ENCODE measurements around the gene LRIG1.

Gene LRIG1

DNA sequence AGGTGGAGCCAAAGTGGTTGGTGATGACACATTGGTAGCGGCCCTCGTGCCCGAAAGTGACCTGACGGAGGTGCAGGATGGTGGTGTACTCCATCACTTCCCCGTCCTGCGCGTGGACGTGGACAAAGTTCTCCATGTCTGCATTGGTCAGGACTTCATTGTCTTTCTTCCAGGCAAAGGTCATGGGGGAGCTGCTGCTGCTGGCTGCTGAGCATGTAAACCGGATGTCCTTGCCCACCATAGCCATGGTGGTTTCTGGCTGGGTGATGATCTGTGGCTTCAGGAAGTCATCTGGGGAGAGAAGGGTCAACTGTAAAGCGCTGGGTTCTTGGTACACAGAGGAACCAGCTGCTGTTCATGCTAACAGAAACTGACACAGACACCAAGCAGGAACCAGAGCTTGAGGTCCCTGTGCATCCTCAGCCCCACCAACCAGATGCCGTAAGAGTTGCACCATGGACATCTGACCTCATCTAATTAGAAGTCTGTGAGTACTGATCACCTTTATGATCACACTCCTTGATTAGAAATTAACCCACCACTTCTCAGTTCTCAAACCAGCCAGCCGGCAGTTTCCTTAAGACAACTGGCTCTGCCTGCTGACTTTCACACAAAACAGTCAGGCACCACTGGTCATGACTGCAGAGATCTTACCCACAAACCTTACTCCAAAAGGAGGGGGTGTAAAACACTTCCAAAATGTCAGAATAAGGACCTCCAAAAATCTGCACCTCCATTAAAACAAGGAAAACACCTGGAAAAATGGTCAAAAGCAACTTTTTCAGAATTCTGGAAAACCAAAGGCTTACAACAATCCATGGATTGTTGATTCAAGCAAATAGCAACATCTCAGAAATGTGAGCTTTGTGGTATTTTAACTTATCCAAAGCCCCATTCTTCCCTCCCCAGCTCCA is 114.6 kb downstream of the LRIG1 start:
- TF ChIP-seq, protein P1, sequence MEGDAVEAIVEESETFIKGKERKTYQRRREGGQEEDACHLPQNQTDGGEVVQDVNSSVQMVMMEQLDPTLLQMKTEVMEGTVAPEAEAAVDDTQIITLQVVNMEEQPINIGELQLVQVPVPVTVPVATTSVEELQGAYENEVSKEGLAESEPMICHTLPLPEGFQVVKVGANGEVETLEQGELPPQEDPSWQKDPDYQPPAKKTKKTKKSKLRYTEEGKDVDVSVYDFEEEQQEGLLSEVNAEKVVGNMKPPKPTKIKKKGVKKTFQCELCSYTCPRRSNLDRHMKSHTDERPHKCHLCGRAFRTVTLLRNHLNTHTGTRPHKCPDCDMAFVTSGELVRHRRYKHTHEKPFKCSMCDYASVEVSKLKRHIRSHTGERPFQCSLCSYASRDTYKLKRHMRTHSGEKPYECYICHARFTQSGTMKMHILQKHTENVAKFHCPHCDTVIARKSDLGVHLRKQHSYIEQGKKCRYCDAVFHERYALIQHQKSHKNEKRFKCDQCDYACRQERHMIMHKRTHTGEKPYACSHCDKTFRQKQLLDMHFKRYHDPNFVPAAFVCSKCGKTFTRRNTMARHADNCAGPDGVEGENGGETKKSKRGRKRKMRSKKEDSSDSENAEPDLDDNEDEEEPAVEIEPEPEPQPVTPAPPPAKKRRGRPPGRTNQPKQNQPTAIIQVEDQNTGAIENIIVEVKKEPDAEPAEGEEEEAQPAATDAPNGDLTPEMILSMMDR (IDR thresholded peaks at IDR 0.05; ENCODE audit: insufficient read depth, low read length) = no peak
- TF ChIP-seq, protein P2, sequence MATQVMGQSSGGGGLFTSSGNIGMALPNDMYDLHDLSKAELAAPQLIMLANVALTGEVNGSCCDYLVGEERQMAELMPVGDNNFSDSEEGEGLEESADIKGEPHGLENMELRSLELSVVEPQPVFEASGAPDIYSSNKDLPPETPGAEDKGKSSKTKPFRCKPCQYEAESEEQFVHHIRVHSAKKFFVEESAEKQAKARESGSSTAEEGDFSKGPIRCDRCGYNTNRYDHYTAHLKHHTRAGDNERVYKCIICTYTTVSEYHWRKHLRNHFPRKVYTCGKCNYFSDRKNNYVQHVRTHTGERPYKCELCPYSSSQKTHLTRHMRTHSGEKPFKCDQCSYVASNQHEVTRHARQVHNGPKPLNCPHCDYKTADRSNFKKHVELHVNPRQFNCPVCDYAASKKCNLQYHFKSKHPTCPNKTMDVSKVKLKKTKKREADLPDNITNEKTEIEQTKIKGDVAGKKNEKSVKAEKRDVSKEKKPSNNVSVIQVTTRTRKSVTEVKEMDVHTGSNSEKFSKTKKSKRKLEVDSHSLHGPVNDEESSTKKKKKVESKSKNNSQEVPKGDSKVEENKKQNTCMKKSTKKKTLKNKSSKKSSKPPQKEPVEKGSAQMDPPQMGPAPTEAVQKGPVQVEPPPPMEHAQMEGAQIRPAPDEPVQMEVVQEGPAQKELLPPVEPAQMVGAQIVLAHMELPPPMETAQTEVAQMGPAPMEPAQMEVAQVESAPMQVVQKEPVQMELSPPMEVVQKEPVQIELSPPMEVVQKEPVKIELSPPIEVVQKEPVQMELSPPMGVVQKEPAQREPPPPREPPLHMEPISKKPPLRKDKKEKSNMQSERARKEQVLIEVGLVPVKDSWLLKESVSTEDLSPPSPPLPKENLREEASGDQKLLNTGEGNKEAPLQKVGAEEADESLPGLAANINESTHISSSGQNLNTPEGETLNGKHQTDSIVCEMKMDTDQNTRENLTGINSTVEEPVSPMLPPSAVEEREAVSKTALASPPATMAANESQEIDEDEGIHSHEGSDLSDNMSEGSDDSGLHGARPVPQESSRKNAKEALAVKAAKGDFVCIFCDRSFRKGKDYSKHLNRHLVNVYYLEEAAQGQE (IDR thresholded peaks at IDR 0.05; ENCODE audit: insufficient replicate concordance, low read depth) = no peak
- no peak for TF ChIP-seq GABPA (IDR thresholded peaks at IDR 0.05; ENCODE audit: low read depth)
- no peak for TF ChIP-seq SPI1 (IDR thresholded peaks at IDR 0.05; ENCODE audit: borderline replicate concordance, low read depth)
- no peak for TF ChIP-seq POLR2AphosphoS5 (IDR thresholded peaks at IDR 0.05; ENCODE audit: low read depth)
- no peak for DNase-seq (ENCODE audit: low read depth in 1 of 2, low spot score in 1 of 2)
- Histone ChIP-seq H3K4me3 (replicated peaks; ENCODE audit: insufficient read depth, low read length) (no peak overlapping the region), H3K27me3 (ENCODE audit: insufficient read depth, poor library complexity, severe bottlenecking) (no peaks in the 10 kb centered on the region), H3K27ac (replicated peaks) (no peak overlapping the region)

GRCh38 chr3:66385066-66385465 is 115.8 kb downstream of the LRIG1 start:
- Histone ChIP-seq H3K4me3 (replicated peaks; ENCODE audit: insufficient read depth, low read length) (no peak overlapping the region), H3K27ac (replicated peaks) (no peak overlapping the region), H3K27me3 (ENCODE audit: insufficient read depth, poor library complexity, severe bottlenecking) (no peaks in the 10 kb centered on the region)
- TF ChIP-seq, protein P1 (IDR thresholded peaks at IDR 0.05; ENCODE audit: insufficient read depth, low read length) = no peak
- TF ChIP-seq POLR2AphosphoS5 (IDR thresholded peaks at IDR 0.05; ENCODE audit: low read depth) = no peak
- no peak for TF ChIP-seq GABPA (IDR thresholded peaks at IDR 0.05; ENCODE audit: low read depth)
- TF ChIP-seq SPI1 (IDR thresholded peaks at IDR 0.05; ENCODE audit: borderline replicate concordance, low read depth) = no peak
- TF ChIP-seq, protein P2 (IDR thresholded peaks at IDR 0.05; ENCODE audit: insufficient replicate concordance, low read depth) = no peak
- DNase-seq (ENCODE audit: low read depth in 1 of 2, low spot score in 1 of 2) = no peak

DNA sequence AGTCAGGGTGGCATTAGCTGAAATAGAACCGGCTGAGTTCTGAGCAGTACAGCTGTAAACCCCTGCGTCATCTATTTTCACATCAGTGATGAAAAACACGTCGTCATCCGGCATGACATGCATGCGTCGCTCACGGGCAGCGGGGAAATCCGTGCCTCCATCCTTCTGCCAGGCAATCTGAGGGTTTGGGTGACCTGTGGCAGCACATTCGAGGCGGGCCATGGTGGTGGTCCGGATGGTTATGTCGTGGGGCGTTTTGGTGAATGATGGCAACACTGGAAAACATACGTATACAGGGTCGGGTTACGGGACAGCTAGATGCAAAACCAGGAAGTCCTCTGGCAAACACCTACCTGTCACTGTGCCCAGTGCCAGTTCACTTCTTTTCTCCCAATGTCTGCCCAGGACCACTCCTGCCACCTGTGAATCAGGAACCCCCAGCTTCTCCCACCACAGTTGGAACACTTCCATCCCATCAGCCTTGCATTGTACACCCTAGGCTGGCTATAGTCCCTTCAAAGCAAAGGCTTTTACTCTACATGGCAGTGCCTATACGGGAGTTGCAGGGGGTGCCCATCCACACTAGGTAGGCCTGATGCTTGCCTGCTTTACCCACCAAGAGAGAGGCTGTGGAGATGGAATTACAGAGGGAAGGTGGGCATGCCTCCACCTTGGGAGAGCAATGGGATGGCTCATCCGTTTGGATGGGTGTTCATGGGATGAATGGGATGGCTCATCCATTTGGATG is 116.7 kb downstream of the LRIG1 start:
- no peak for TF ChIP-seq POLR2AphosphoS5 (IDR thresholded peaks at IDR 0.05; ENCODE audit: low read depth)
- TF ChIP-seq SPI1 (IDR thresholded peaks at IDR 0.05; ENCODE audit: borderline replicate concordance, low read depth) = no peak
- TF ChIP-seq, protein P1 (IDR thresholded peaks at IDR 0.05; ENCODE audit: insufficient read depth, low read length) = no peak
- TF ChIP-seq, protein P2 (IDR thresholded peaks at IDR 0.05; ENCODE audit: insufficient replicate concordance, low read depth) = no peak
- TF ChIP-seq GABPA (IDR thresholded peaks at IDR 0.05; ENCODE audit: low read depth) = no peak
- no peaks in the 10 kb centered on the region for H3K27me3 ChIP-seq (ENCODE audit: insufficient read depth, poor library complexity, severe bottlenecking)
- no peak overlapping the region for H3K27ac ChIP-seq (replicated peaks)
- DNase-seq (ENCODE audit: low read depth in 1 of 2, low spot score in 1 of 2) = no peak
- H3K4me3 ChIP-seq (replicated peaks; ENCODE audit: insufficient read depth, low read length) = no peak overlapping the region
